ENCODE data around the gene KRT222. TPM values are rescaled to one million over a fixed set of nuclear protein-coding genes. Genes with fewer than 3 reads are reported as not detected.

The KRT222 gene
- total and polyA plus RNA-seq, 8 donors = 0.21 to 0.61 (median 0.38) TPM; not detected in 1

- Histone ChIP-seq H3K27me3 (peaks cover 10 to 43% of the 10 kb centered on the region in 2 donors), H3K9me3 (no peaks in the 10 kb centered on the region), H3K4me1 (no peaks in the 10 kb centered on the region), H3K4me3 (no peak overlapping the region), H3K27ac (no peak overlapping the region), H3K36me3 (no peaks in the 10 kb centered on the region)
- ATAC-seq (no peak), DNase-seq (no peak)
- no peak for TF ChIP-seq CTCF (IDR thresholded peaks at IDR 0.05)
- intact Hi-C loops (cut with DNase I) = no loop called here
Observed at GRCh38 chr17:40666331-40666730, 1.4 kb upstream of the KRT222 start.

- Histone ChIP-seq H3K36me3 (no peaks in the 10 kb centered on the region), H3K27ac (no peak overlapping the region), H3K4me1 (no peaks in the 10 kb centered on the region), H3K4me3 (no peak overlapping the region), H3K27me3 (peaks cover 10 to 43% of the 10 kb centered on the region in 2 donors), H3K9me3 (no peaks in the 10 kb centered on the region)
- ATAC-seq (no peak), DNase-seq (no peak)
- TF ChIP-seq CTCF (IDR thresholded peaks at IDR 0.05) = no peak
- intact Hi-C loops (cut with DNase I) = no loop called here
Observed at GRCh38 chr17:40663252-40663651, 1.7 kb downstream of the KRT222 start.

GRCh38 chr17:40659911-40660310 lies 5.1 kb downstream of the KRT222 start:
- no peaks in the 10 kb centered on the region for H3K36me3 ChIP-seq
- TF ChIP-seq CTCF (IDR thresholded peaks at IDR 0.05) = no peak
- H3K27me3 ChIP-seq = peaks cover 9 to 19% of the 10 kb centered on the region in 2 donors
- DNase-seq = no peak
- H3K27ac ChIP-seq = no peak overlapping the region
- no peaks in the 10 kb centered on the region for H3K4me1 ChIP-seq
- intact Hi-C loops (cut with DNase I) = no loop called here
- H3K9me3 ChIP-seq = no peaks in the 10 kb centered on the region
- no peak overlapping the region for H3K4me3 ChIP-seq
- ATAC-seq = no peak

GRCh38 chr17:40658396-40658795 lies 6.6 kb downstream of the KRT222 start:
- DNase-seq = no peak
- Histone ChIP-seq H3K27me3 (peaks cover 0 to 4% of the 10 kb centered on the region in 2 donors), H3K4me3 (no peak overlapping the region), H3K27ac (no peak overlapping the region), H3K36me3 (no peaks in the 10 kb centered on the region), H3K9me3 (no peaks in the 10 kb centered on the region), H3K4me1 (no peaks in the 10 kb centered on the region)
- no peak for ATAC-seq
- intact Hi-C loops (cut with DNase I) = no loop called here
- no peak for TF ChIP-seq CTCF (IDR thresholded peaks at IDR 0.05)

GRCh38 chr17:40651939-40652338 lies 13.0 kb downstream of the KRT222 start:
- intact Hi-C loops (cut with DNase I) = no loop called here
- Histone ChIP-seq H3K9me3 (no peaks in the 10 kb centered on the region), H3K4me1 (peaks cover 0 to 9% of the 10 kb centered on the region in 2 donors), H3K27me3 (no peaks in the 10 kb centered on the region), H3K27ac (no peak overlapping the region), H3K4me3 (no peak overlapping the region), H3K36me3 (no peaks in the 10 kb centered on the region)
- DNase-seq = no peak
- no peak for ATAC-seq
- TF ChIP-seq CTCF (IDR thresholded peaks at IDR 0.05) = no peak
